GM12878 (cell line): ENCODE data around the gene DCDC2. TPM values are rescaled to one million over a fixed set of nuclear protein-coding genes. Genes with fewer than 3 reads are reported as not detected.

Experiments used
- BCLAF1 ChIP-seq: fragments of 450-650 bp; IDR thresholded peaks from 2 replicates; pipeline ENCODE4 v1.6.1; 2017; ENCODE audit warnings: antibody characterized with exemption, mild to moderate bottlenecking, moderate library complexity
- BHLHE40 ChIP-seq, 2 experiments: fragments of 450-650 bp in 1 of 2; IDR thresholded peaks; 2 replicates each; pipeline ENCODE4 v1.6.1; 2011 to 2017; ENCODE audit warnings: low read depth in 2 of 2, borderline replicate concordance in 1 of 2, improper control_type of control experiment in 1 of 2, low read length in 1 of 2, mild to moderate bottlenecking in 1 of 2
- BMI1 ChIP-seq: fragments of 450-650 bp; IDR thresholded peaks from 2 replicates; pipeline ENCODE4 v1.6.1; 2016; ENCODE audit warnings: mild to moderate bottlenecking, moderate library complexity, borderline replicate concordance
- IKZF1 ChIP-seq: fragments of 450-650 bp; conservative IDR thresholded peaks from 2 replicates; pipeline ENCODE4 v1.6.1; 2017; ENCODE audit warnings: antibody characterized with exemption, mild to moderate bottlenecking
- IKZF2 ChIP-seq, 2 experiments: fragments of 450-650 bp; IDR thresholded peaks; 2 replicates each; pipeline ENCODE4 v1.6.1; 2017; ENCODE audit warnings: mild to moderate bottlenecking in 2 of 2, moderate library complexity in 2 of 2
- IRF4 ChIP-seq: IDR thresholded peaks from 2 replicates; pipeline ENCODE4 v1.6.1; 2011; ENCODE audit warnings: low read depth, low read length
- MYB ChIP-seq: fragments of 150-350 bp; IDR thresholded peaks from 2 replicates; pipeline ENCODE4 v1.6.1; 2014; ENCODE audit warnings: mild to moderate bottlenecking, low read depth, low read length, borderline replicate concordance
- MYC ChIP-seq: IDR thresholded peaks from 2 replicates; pipeline ENCODE4 v1.6.1; 2011; ENCODE audit warnings: mild to moderate bottlenecking, low read length, moderate library complexity, inconsistent platforms; ENCODE audit not compliant: insufficient read depth, insufficient replicate concordance, insufficient read length, severe bottlenecking
- RUNX3 ChIP-seq: IDR thresholded peaks from 2 replicates; pipeline ENCODE4 v1.6.1; 2012; ENCODE audit warnings: low read length, inconsistent platforms
- SKIL ChIP-seq: fragments of 450-650 bp; IDR thresholded peaks from 2 replicates; pipeline ENCODE4 v1.6.1; 2017; ENCODE audit warnings: mild to moderate bottlenecking, low read depth, inconsistent platforms; ENCODE audit not compliant: poor library complexity, severe bottlenecking
- SMAD1 ChIP-seq: fragments of 450-650 bp; IDR thresholded peaks from 2 replicates; pipeline ENCODE4 v1.6.1; 2018; ENCODE audit warnings: mild to moderate bottlenecking, low read depth; ENCODE audit not compliant: partially characterized antibody
- STAT1 ChIP-seq: fragments of 450-650 bp; conservative IDR thresholded peaks from 2 replicates; pipeline ENCODE4 v1.6.1; 2014; ENCODE audit warnings: antibody characterized with exemption, mild to moderate bottlenecking
- YY1 ChIP-seq: IDR thresholded peaks from 2 replicates; pipeline ENCODE4 v1.6.1; 2011; ENCODE audit warnings: low read depth, mild to moderate bottlenecking, low read length
- ZBTB4 ChIP-seq: fragments of 450-650 bp; formaldehyde crosslinking; IDR thresholded peaks from 2 replicates; pipeline ENCODE4 v1.4.0; 2022; ENCODE audit warnings: mild to moderate bottlenecking, moderate library complexity
- polyA plus RNA-seq, 11 experiments: library from polyadenylated mRNA; depleted of rRNA in 4 of 11; unstranded in 6 of 11; stranded (reverse) in 5 of 11; fragments of >200 nt; fragmentation: Nextera tagmentation in 4 of 11; fragmentation: Illumina TruSeq in 1 of 11; extraction: Ambion mirVana in 4 of 11; extraction: Trizol in 1 of 11; gene quantifications; 1 replicate in 1 of 11; 2 replicates in 10 of 11; pipeline versions ENCODE4 v1.2.1 to v1.2.3, GENCODE V29; 2011 to 2016; ENCODE audit warnings: inconsistent platforms in 2 of 11, missing spikeins in 2 of 11, low read depth in 1 of 11
- total RNA-seq, 4 experiments: library from RNA; depleted of rRNA in 3 of 4; stranded (reverse); fragments of >200 nt in 3 of 4; fragmentation: Illumina TruSeq in 1 of 4; extraction: Trizol in 1 of 4; gene quantifications; 2 replicates each; pipeline versions ENCODE4 v1.2.1 to v1.2.3, GENCODE V29; 2013 to 2021

DCDC2 gene
- total and polyA plus RNA-seq, 10 of the 15 experiments (the other 5 are each of a cell fraction or from before 2014, with no cell fraction given) = under 0.01 to 0.03 TPM; not detected in 8

GRCh38 chr6:24283043-24283985 is 74.5 kb downstream of the DCDC2 start (continued):
- TF ChIP-seq MYC (no peak), ZBTB4 (CRISPR knock-in tag) (no peak), BMI1 (no peak), STAT1 (no peak), IKZF1 (peak; percentile 44; the same call in 1 of the 2 replicates), BHLHE40 (IDR thresholded peaks at IDR 0.05; ENCODE audit: borderline replicate concordance in 1 of 2, low read depth in 2 of 2, low read length in 1 of 2) (peak; percentile 90), IKZF2 (IDR thresholded peaks at IDR 0.05) (peak; percentile 35 to 41; a peak in 2 of 4 replicates), RUNX3 (peak; percentile 28), YY1 (peak; percentile 70), IRF4 (0 out of 2 replicates have a peak, but pooled peaks have one; percentile 43), BCLAF1 (no peak), SMAD1 (peak; percentile 97), MYB (no peak), SKIL (peak; percentile 20)
